IMR-90 (cell line): ENCODE results near the gene ATP1B1. TPM values are rescaled to one million over a fixed set of nuclear protein-coding genes. Genes with fewer than 3 reads are reported as not detected.

Experiments
- ATAC-seq: fragments of 200-7000 bp; cut with Tn5 transposase; 2 replicates; pipeline ENCODE4 v1.9.1; 2020; ENCODE audit warnings: low read depth, mild to moderate bottlenecking, moderate library complexity
- BruUV-seq: library from RNA; stranded (reverse); fragments of 400-500 nt; replicated peaks from 2 replicates; lab custom pipeline; 2021; lab: Mats Ljungman, UMichigan
- CTCF ChIA-PET: fragments of 300-600 bp; formaldehyde crosslinking; extraction: SDS; loops from one replicate; lab custom pipeline; 2021; ENCODE audit warnings: antibody characterized with exemption; lab: Yijun Ruan, JAX
- POLR2A ChIA-PET: fragments of 300-600 bp; sonication (Branson Sonifier 250); formaldehyde crosslinking; loops from one replicate; lab custom pipeline; 2022; ENCODE audit warnings: antibody characterized with exemption; ENCODE audit not compliant: unreplicated experiment; lab: Charles Lee
- DNase-seq: peaks from one replicate; pipeline ENCODE4 v3.0.0; 2013
- H2AFZ ChIP-seq: replicated peaks from 2 replicates; pipeline ENCODE3; 2013; ENCODE audit warnings: low read length, mild to moderate bottlenecking; ENCODE audit not compliant: poor library complexity
- H2AK5ac ChIP-seq: 2 replicates; pipeline ENCODE4 v1.6.1; 2013; ENCODE audit warnings: low read depth, low read length, inconsistent platforms
- H2AK9ac ChIP-seq: replicated peaks from 2 replicates; pipeline ENCODE3; 2013; ENCODE audit warnings: mild to moderate bottlenecking, low read depth, low read length, moderate library complexity; ENCODE audit not compliant: poor library complexity
- H2BK120ac ChIP-seq: 2 replicates; pipeline ENCODE4 v1.6.1; 2013; ENCODE audit warnings: low read depth, low read length, inconsistent platforms
- H2BK15ac ChIP-seq: 3 replicates; pipeline ENCODE4 v1.6.1; 2013; ENCODE audit warnings: low read depth, low read length, inconsistent platforms
- H2BK20ac ChIP-seq: 2 replicates; pipeline ENCODE4 v1.6.1; 2013; ENCODE audit warnings: low read depth, mild to moderate bottlenecking, inconsistent platforms, low read length, moderate library complexity
- H2BK5ac ChIP-seq: 2 replicates; pipeline ENCODE4 v1.6.1; 2013; ENCODE audit warnings: mild to moderate bottlenecking, low read depth, low read length, inconsistent platforms; ENCODE audit not compliant: poor library complexity, severe bottlenecking
- H3K14ac ChIP-seq: replicated peaks from 2 replicates; pipeline ENCODE4 v1.6.1; 2013; ENCODE audit warnings: low read depth, low read length, inconsistent platforms
- H3K18ac ChIP-seq: 2 replicates; pipeline ENCODE4 v1.6.1; 2013; ENCODE audit warnings: low read depth, low read length, control low read depth
- H3K23ac ChIP-seq: 2 replicates; pipeline ENCODE4 v1.6.1; 2013; ENCODE audit warnings: low read depth, low read length, inconsistent platforms
- H3K27ac ChIP-seq: 2 replicates; pipeline ENCODE4 v1.5.1; 2013; ENCODE audit warnings: mild to moderate bottlenecking, control low read depth, low read length; ENCODE audit not compliant: insufficient read depth
- H3K27me3 ChIP-seq: 2 replicates; pipeline ENCODE4 v1.6.1; 2013; ENCODE audit warnings: low read length; ENCODE audit not compliant: control insufficient read depth, insufficient read depth
- H3K36me3 ChIP-seq: 2 replicates; pipeline ENCODE4 v1.6.1; 2013; ENCODE audit warnings: low read length, mixed read lengths; ENCODE audit not compliant: control insufficient read depth, insufficient read depth
- H3K4ac ChIP-seq: 2 replicates; pipeline ENCODE4 v1.6.1; 2013; ENCODE audit warnings: low read depth, low read length, inconsistent platforms
- H3K4me1 ChIP-seq: 2 replicates; pipeline ENCODE4 v1.6.1; 2013; ENCODE audit warnings: low read length, mixed read lengths; ENCODE audit not compliant: control insufficient read depth, insufficient read depth
- H3K4me2 ChIP-seq: 2 replicates; pipeline ENCODE4 v1.6.1; 2013; ENCODE audit warnings: low read depth, mild to moderate bottlenecking, control low read depth, low read length, moderate library complexity
- H3K4me3 ChIP-seq: 2 replicates; pipeline ENCODE4 v1.5.1; 2013; ENCODE audit warnings: low read depth, mild to moderate bottlenecking, control low read depth, low read length, moderate library complexity; ENCODE audit not compliant: insufficient read depth
- H3K56ac ChIP-seq: 2 replicates; pipeline ENCODE4 v1.6.1; 2013; ENCODE audit warnings: low read length, inconsistent platforms; ENCODE audit not compliant: insufficient read depth; ENCODE audit errors: extremely low read depth
- H3K79me1 ChIP-seq, 2 experiments: 2 replicates each; pipeline ENCODE4 v1.6.1; 2013; ENCODE audit warnings: low read length in 2 of 2, inconsistent platforms in 1 of 2, low read depth in 1 of 2
- H3K9ac ChIP-seq: 2 replicates; pipeline ENCODE4 v1.6.1; 2013; ENCODE audit warnings: low read depth, low read length, control low read depth
- H3K9me1 ChIP-seq: 2 replicates; pipeline ENCODE4 v1.6.1; 2013; ENCODE audit warnings: low read length, inconsistent platforms; ENCODE audit not compliant: insufficient read depth
- H3K9me3 ChIP-seq: 2 replicates; pipeline ENCODE4 v1.6.1; 2013; ENCODE audit warnings: low read length; ENCODE audit not compliant: control insufficient read depth, insufficient read depth
- H4K20me1 ChIP-seq: 2 replicates; pipeline ENCODE4 v1.6.1; 2013; ENCODE audit warnings: low read length, inconsistent platforms; ENCODE audit not compliant: insufficient read depth
- H4K5ac ChIP-seq: 2 replicates; pipeline ENCODE4 v1.6.1; 2013; ENCODE audit warnings: mild to moderate bottlenecking, low read depth, low read length, control low read depth
- H4K8ac ChIP-seq, 2 experiments: 2 replicates each; pipeline ENCODE4 v1.6.1; 2013; ENCODE audit warnings: low read depth in 2 of 2, low read length in 2 of 2, control low read depth in 1 of 2, inconsistent platforms in 1 of 2
- H4K91ac ChIP-seq: 2 replicates; pipeline ENCODE4 v1.6.1; 2013; ENCODE audit warnings: low read depth, low read length, inconsistent platforms; ENCODE audit not compliant: insufficient read depth
- CEBPB ChIP-seq: IDR thresholded peaks from 2 replicates; pipeline ENCODE4 v1.6.1; 2012; ENCODE audit warnings: low read depth, low read length, improper control_type of control experiment
- CHD1 ChIP-seq: IDR thresholded peaks from 2 replicates; pipeline ENCODE4 v1.6.1; 2012; ENCODE audit warnings: low read depth, low read length, improper control_type of control experiment
- FOS ChIP-seq: fragments of 150-350 bp; IDR thresholded peaks from 2 replicates; pipeline ENCODE4 v1.6.1; 2016; ENCODE audit warnings: low read depth, low read length
- MAZ ChIP-seq: IDR thresholded peaks from 2 replicates; pipeline ENCODE4 v1.6.1; 2012; ENCODE audit warnings: low read depth, mild to moderate bottlenecking, low read length, improper control_type of control experiment, moderate library complexity, borderline replicate concordance
- MXI1 ChIP-seq: IDR thresholded peaks from 2 replicates; pipeline ENCODE4 v1.6.1; 2012; ENCODE audit warnings: low read depth, mild to moderate bottlenecking, low read length, moderate library complexity, borderline replicate concordance
- NFE2L2 ChIP-seq: fragments of 150-350 bp; IDR thresholded peaks from 2 replicates; pipeline ENCODE4 v1.6.1; 2016; ENCODE audit warnings: low read depth, mild to moderate bottlenecking, low read length
- POLR2A ChIP-seq: IDR thresholded peaks from 2 replicates; pipeline ENCODE4 v1.6.1; 2012; ENCODE audit warnings: mild to moderate bottlenecking, low read depth, low read length
- RAD21 ChIP-seq: IDR thresholded peaks from 2 replicates; pipeline ENCODE4 v1.6.1; 2012; ENCODE audit warnings: low read length, improper control_type of control experiment
- RCOR1 ChIP-seq: IDR thresholded peaks from 2 replicates; pipeline ENCODE4 v1.6.1; 2012; ENCODE audit warnings: mild to moderate bottlenecking, low read length, improper control_type of control experiment; ENCODE audit not compliant: insufficient replicate concordance
- RFX5 ChIP-seq: IDR thresholded peaks from 2 replicates; pipeline ENCODE4 v1.8.0; 2012; ENCODE audit warnings: low read depth, mild to moderate bottlenecking, low read length, moderate library complexity
- SMC3 ChIP-seq: fragments of 150-350 bp; IDR thresholded peaks from 2 replicates; pipeline ENCODE4 v1.6.1; 2016; ENCODE audit warnings: low read depth, mild to moderate bottlenecking, antibody characterized with exemption, low read length, moderate library complexity
- WGBS, 2 experiments: methylation state at CpG; one replicate each; pipeline versions ENCODE4 v1.1.5 to v1.1.7; 2013; ENCODE audit warnings: missing lambda C conversion rate in 2 of 2; ENCODE audit not compliant: insufficient read length in 1 of 2; ENCODE audit errors: extremely low coverage in 2 of 2; 5-methylcytosine and 5-hydroxymethylcytosine counted together
- dilution Hi-C: fragments of 300-500 bp; cut with HindIII; formaldehyde crosslinking; loops from one replicate; pipeline ENCODE4 v1.14.3; 2018; ENCODE audit warnings: low sequenced_read_pairs; ENCODE audit not compliant: unreplicated experiment
- in situ Hi-C: fragments of 300-500 bp; cut with MboI; formaldehyde crosslinking; loops from 3 replicates; pipeline ENCODE4 v1.14.3; 2019; ENCODE audit warnings: low sequenced_read_pairs, inconsistent platforms, mixed read lengths
- intact Hi-C: fragments of 100-400 bp; cut with micrococcal nuclease; formaldehyde crosslinking; loops from 2 replicates; pipeline ENCODE4 v1.10.0; 2022
- polyA plus RNA-seq, 3 experiments: library from polyadenylated mRNA; depleted of rRNA; stranded (reverse); fragments of >200 nt; gene quantifications; 2 replicates each; pipeline ENCODE4 v1.2.3, GENCODE V29; 2012; ENCODE audit warnings: low replicate concordance in 1 of 3
- total RNA-seq: library from RNA; depleted of rRNA; stranded (reverse); fragments of >200 nt; gene quantifications from 2 replicates; pipeline ENCODE4 v1.2.3, GENCODE V29; 2012
- TF ChIP-seq, protein P1 (sequence below): fragments of 150-350 bp; IDR thresholded peaks from 2 replicates; pipeline ENCODE4 v1.6.1; 2016; ENCODE audit warnings: low read depth, mild to moderate bottlenecking, low read length, moderate library complexity, borderline replicate concordance
- TF ChIP-seq, protein P2 (sequence below): conservative IDR thresholded peaks from 2 replicates; pipeline ENCODE4 v1.5.1; 2012; ENCODE audit warnings: mild to moderate bottlenecking, low read depth, low read length, improper control_type of control experiment

Gene ATP1B1
- total and polyA plus RNA-seq, 2 of the 4 experiments (the other 2 are of a cell fraction): 14.5 to 22.1 TPM

DNA sequence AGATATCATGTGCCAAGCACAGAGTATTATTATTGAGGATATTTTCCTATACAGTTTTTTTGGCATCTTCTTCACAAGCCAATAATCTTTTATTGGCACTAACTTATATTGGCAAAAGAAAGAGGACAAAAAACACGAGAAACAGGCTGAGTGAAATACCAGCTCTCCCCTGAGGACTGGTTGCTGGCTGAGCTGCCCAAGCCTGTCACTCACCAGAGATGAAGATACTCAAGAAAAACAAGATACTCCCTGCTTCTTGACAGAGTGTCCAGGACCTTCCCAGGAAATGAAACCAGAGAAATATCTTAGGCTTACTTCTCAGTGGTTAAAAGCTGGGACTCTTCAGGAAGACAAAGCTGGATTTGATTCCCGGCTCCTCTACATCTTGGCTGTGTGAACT, 35.9 kb upstream of the ATP1B1 start:
- H3K9ac ChIP-seq: no peak overlapping the region
- H3K23ac ChIP-seq: no peak overlapping the region
- H3K18ac ChIP-seq: no peak overlapping the region
- ChIA-PET POLR2A (no interaction called here), CTCF (no interaction called here)
- DNase-seq (no peak), ATAC-seq (no peak)
- H2AFZ ChIP-seq: no peak overlapping the region
- peaks cover 2% of the 10 kb centered on the region; the same call in 1 of the 2 replicates for H3K27me3 ChIP-seq
- no peak overlapping the region for H4K5ac ChIP-seq
- no peak overlapping the region for H3K4me3 ChIP-seq
- BruUV-seq: no TSS peak
- no peaks in the 10 kb centered on the region for H3K36me3 ChIP-seq
- in situ Hi-C loops: loop anchor here (10.0 kb wide), 1 partner anchor 56 kb away; no protein-coding TSS in a partner anchor
- no peak overlapping the region for H3K4ac ChIP-seq
- H2AK5ac ChIP-seq: no peak overlapping the region
- no peak overlapping the region for H3K14ac ChIP-seq
- no peaks in the 10 kb centered on the region for H3K79me1 ChIP-seq
- H3K4me1 ChIP-seq: no peaks in the 10 kb centered on the region
- H2BK20ac ChIP-seq: no peak overlapping the region
- no peaks in the 10 kb centered on the region for H4K20me1 ChIP-seq
- H3K4me2 ChIP-seq: no peak overlapping the region
- no peak overlapping the region for H3K56ac ChIP-seq
- TF ChIP-seq, protein P1, sequence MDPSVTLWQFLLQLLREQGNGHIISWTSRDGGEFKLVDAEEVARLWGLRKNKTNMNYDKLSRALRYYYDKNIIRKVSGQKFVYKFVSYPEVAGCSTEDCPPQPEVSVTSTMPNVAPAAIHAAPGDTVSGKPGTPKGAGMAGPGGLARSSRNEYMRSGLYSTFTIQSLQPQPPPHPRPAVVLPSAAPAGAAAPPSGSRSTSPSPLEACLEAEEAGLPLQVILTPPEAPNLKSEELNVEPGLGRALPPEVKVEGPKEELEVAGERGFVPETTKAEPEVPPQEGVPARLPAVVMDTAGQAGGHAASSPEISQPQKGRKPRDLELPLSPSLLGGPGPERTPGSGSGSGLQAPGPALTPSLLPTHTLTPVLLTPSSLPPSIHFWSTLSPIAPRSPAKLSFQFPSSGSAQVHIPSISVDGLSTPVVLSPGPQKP: no peak
- TF ChIP-seq, protein P2, sequence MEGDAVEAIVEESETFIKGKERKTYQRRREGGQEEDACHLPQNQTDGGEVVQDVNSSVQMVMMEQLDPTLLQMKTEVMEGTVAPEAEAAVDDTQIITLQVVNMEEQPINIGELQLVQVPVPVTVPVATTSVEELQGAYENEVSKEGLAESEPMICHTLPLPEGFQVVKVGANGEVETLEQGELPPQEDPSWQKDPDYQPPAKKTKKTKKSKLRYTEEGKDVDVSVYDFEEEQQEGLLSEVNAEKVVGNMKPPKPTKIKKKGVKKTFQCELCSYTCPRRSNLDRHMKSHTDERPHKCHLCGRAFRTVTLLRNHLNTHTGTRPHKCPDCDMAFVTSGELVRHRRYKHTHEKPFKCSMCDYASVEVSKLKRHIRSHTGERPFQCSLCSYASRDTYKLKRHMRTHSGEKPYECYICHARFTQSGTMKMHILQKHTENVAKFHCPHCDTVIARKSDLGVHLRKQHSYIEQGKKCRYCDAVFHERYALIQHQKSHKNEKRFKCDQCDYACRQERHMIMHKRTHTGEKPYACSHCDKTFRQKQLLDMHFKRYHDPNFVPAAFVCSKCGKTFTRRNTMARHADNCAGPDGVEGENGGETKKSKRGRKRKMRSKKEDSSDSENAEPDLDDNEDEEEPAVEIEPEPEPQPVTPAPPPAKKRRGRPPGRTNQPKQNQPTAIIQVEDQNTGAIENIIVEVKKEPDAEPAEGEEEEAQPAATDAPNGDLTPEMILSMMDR: no peak
- no peak for TF ChIP-seq MXI1
- TF ChIP-seq MAZ: no peak
- TF ChIP-seq NFE2L2: no peak
- no peak for TF ChIP-seq RAD21
- TF ChIP-seq RCOR1: no peak
- no peak for TF ChIP-seq SMC3
- TF ChIP-seq CHD1: no peak
- TF ChIP-seq CEBPB: no peak
- TF ChIP-seq POLR2A: no peak
- TF ChIP-seq FOS: no peak
- no peak for TF ChIP-seq RFX5
- no CpG with 5 or more reads among the region's 2 CpGs for WGBS, 2 experiments
- no peak overlapping the region for H2BK15ac ChIP-seq
- H2BK5ac ChIP-seq: no peak overlapping the region
- H3K27ac ChIP-seq: no peak overlapping the region
- intact Hi-C loops: no loop called here
- no peaks in the 10 kb centered on the region for H3K9me1 ChIP-seq
- H4K8ac ChIP-seq: no peak overlapping the region
- dilution Hi-C loops: no loop called here
- no peaks in the 10 kb centered on the region for H3K9me3 ChIP-seq
- H2BK120ac ChIP-seq: no peak overlapping the region
- no peak overlapping the region for H4K91ac ChIP-seq
- no peak overlapping the region for H2AK9ac ChIP-seq
